Tibial nerve (tissue), 3 donors: ENCODE results near the gene ZNF653.

ENCODE experiments used
- POLR2A ChIP-seq, 2 donors: fragments of 450-650 bp; IDR thresholded peaks; one replicate each; pipeline ENCODE4 v1.6.1; 2017; ENCODE audit warnings: antibody characterized with exemption in 2 of 2, mild to moderate bottlenecking in 2 of 2, moderate library complexity in 2 of 2
- TF ChIP-seq, protein P1 (sequence below), 5 experiments: fragments of 200-600 bp in 3 of 5; fragments of 450-650 bp in 2 of 5; sonication (generic) in 3 of 5; IDR thresholded peaks; one replicate each; pipeline ENCODE4 v1.5.1; 2016 to 2019; ENCODE audit warnings: antibody characterized with exemption in 5 of 5, mild to moderate bottlenecking in 3 of 5, moderate library complexity in 2 of 5

DNA sequence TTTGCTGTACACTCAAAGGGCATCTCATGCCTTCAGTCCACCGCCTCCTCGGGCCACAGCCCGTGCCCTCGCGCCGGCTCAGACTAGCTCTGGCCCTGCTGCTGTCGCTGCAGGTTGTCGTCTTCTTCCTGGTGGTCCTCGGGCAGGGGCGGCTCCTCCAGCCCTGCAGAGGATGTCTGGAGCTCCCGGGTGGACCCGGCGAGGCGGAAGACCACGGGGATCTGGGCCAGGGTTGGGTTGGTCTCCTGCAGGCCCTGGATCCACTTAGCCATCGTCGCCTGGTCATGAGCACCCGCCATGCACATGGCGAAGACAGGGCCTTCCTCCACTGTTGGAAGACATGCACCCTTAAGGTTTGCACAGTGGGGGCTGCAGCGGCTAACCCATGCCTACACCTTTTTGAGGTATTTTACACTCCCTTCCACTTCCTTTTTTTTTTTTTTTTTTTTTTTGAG is 489 bp upstream of the ZNF653 start:
- no peak for TF ChIP-seq POLR2A (IDR thresholded peaks at IDR 0.05)
- TF ChIP-seq, protein P1, sequence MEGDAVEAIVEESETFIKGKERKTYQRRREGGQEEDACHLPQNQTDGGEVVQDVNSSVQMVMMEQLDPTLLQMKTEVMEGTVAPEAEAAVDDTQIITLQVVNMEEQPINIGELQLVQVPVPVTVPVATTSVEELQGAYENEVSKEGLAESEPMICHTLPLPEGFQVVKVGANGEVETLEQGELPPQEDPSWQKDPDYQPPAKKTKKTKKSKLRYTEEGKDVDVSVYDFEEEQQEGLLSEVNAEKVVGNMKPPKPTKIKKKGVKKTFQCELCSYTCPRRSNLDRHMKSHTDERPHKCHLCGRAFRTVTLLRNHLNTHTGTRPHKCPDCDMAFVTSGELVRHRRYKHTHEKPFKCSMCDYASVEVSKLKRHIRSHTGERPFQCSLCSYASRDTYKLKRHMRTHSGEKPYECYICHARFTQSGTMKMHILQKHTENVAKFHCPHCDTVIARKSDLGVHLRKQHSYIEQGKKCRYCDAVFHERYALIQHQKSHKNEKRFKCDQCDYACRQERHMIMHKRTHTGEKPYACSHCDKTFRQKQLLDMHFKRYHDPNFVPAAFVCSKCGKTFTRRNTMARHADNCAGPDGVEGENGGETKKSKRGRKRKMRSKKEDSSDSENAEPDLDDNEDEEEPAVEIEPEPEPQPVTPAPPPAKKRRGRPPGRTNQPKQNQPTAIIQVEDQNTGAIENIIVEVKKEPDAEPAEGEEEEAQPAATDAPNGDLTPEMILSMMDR (IDR thresholded peaks at IDR 0.05) = no peak
